B cell (primary cell): Measurements from ENCODE around the gene TMEM119. TPM values are rescaled to one million over a fixed set of nuclear protein-coding genes. Genes with fewer than 3 reads are reported as not detected.
A peak's percentile ranks its signal among the peaks of the same experiment; 100 is the strongest.

Source experiments
- ATAC-seq: fragments of 200-7000 bp; cut with Tn5 transposase; one replicate; pipeline ENCODE4 v1.10.0; 2021; ENCODE audit warnings: low read depth, mild to moderate bottlenecking, moderate number of reproducible peaks, moderate library complexity
- CTCF ChIA-PET: fragments of 350-600 bp; sonication (Branson Sonifier 250); formaldehyde crosslinking; loops from one replicate; lab custom pipeline; 2021; ENCODE audit warnings: antibody characterized with exemption, inconsistent platforms; lab: Charles Lee
- POLR2A ChIA-PET: fragments of 350-600 bp; sonication (Branson Sonifier 250); formaldehyde crosslinking; loops from one replicate; lab custom pipeline; 2021; ENCODE audit warnings: antibody characterized with exemption; lab: Charles Lee
- DNase-seq: peaks from one replicate; pipeline ENCODE4 v3.0.0; 2013
- H2AFZ ChIP-seq: 2 replicates; pipeline ENCODE4 v1.6.1; 2012; ENCODE audit warnings: mild to moderate bottlenecking, low read depth, low read length; ENCODE audit not compliant: insufficient read depth, poor library complexity, severe bottlenecking
- H3K27ac ChIP-seq, 2 donors: 1 replicate in 1 of 2; 2 replicates in 1 of 2; pipeline ENCODE4 v1.5.1; 2012 to 2013; ENCODE audit warnings: low read length in 2 of 2, mild to moderate bottlenecking in 2 of 2, moderate library complexity in 1 of 2
- H3K27me3 ChIP-seq, 4 experiments: fragments of 200-600 bp in 1 of 4; sonication (generic) in 1 of 4; replicated peaks in 1 of 4; 1 replicate in 2 of 4; 2 replicates in 2 of 4; pipeline versions ENCODE4 v1.6.1 to v1.7.0; 2013 to 2016; ENCODE audit warnings: low read length in 3 of 4, mild to moderate bottlenecking in 2 of 4, mixed read lengths in 1 of 4, moderate library complexity in 1 of 4; ENCODE audit not compliant: insufficient read depth in 4 of 4, control insufficient read depth in 3 of 4; ENCODE audit errors: control extremely low read depth in 1 of 4
- H3K36me3 ChIP-seq, 2 experiments: replicated peaks in 1 of 2; 1 replicate in 1 of 2; 2 replicates in 1 of 2; pipeline versions ENCODE4 v1.6.1 to v1.7.1; 2013; ENCODE audit warnings: low read length in 1 of 2; ENCODE audit not compliant: insufficient read depth in 2 of 2, control insufficient read depth in 1 of 2; ENCODE audit errors: control extremely low read depth in 1 of 2, extremely low read depth in 1 of 2
- H3K4me1 ChIP-seq, 2 donors: fragments of 200-600 bp in 1 of 2; sonication (generic) in 1 of 2; 1 replicate in 1 of 2; 2 replicates in 1 of 2; pipeline versions ENCODE4 v1.5.1 to v1.6.1; 2013 to 2017; ENCODE audit warnings: low read length in 2 of 2; ENCODE audit not compliant: control insufficient read depth in 2 of 2, insufficient read depth in 2 of 2
- H3K4me2 ChIP-seq: replicated peaks from 2 replicates; pipeline ENCODE3; 2012; ENCODE audit warnings: mild to moderate bottlenecking, low read depth, low read length; ENCODE audit not compliant: poor library complexity, severe bottlenecking
- H3K4me3 ChIP-seq, 5 experiments: fragments of 200-600 bp in 1 of 5; sonication (generic) in 1 of 5; 1 replicate in 3 of 5; 2 replicates in 2 of 5; pipeline versions ENCODE4 v1.5.1 to v1.7.0; 2011 to 2016; ENCODE audit warnings: low read length in 4 of 5, mild to moderate bottlenecking in 4 of 5, low read depth in 2 of 5, control low read depth in 1 of 5, moderate library complexity in 1 of 5; ENCODE audit not compliant: insufficient read depth in 1 of 5; ENCODE audit errors: control extremely low read depth in 1 of 5, extremely low read depth in 1 of 5
- H3K79me2 ChIP-seq: fragments of 200-600 bp; sonication (generic); one replicate; pipeline ENCODE4 v1.6.0; 2016; ENCODE audit warnings: low read length; ENCODE audit not compliant: control insufficient read depth, insufficient read depth
- H3K9ac ChIP-seq: fragments of 200-600 bp; sonication (generic); 2 replicates; pipeline ENCODE4 v1.6.1; 2017; ENCODE audit warnings: mild to moderate bottlenecking, low read length, moderate library complexity
- H3K9me3 ChIP-seq, 3 donors: one replicate each; pipeline versions ENCODE4 v1.6.1 to v1.7.1; 2013; ENCODE audit warnings: low read length in 2 of 3; ENCODE audit not compliant: control insufficient read depth in 2 of 3, insufficient read depth in 1 of 3; ENCODE audit errors: control extremely low read depth in 1 of 3
- H4K20me1 ChIP-seq: 2 replicates; pipeline ENCODE4 v1.6.0; 2012; ENCODE audit warnings: mild to moderate bottlenecking, low read length; ENCODE audit not compliant: insufficient read depth, control insufficient read depth, poor library complexity, severe bottlenecking
- H3K27ac Mint-ChIP-seq: one replicate; pipeline ENCODE4 v1.8.0; 2021; ENCODE audit warnings: mixed read lengths
- H3K27me3 Mint-ChIP-seq: one replicate; pipeline ENCODE4 v1.8.0; 2021; ENCODE audit warnings: mixed read lengths
- H3K4me1 Mint-ChIP-seq: one replicate; pipeline ENCODE4 v1.8.0; 2021; ENCODE audit warnings: mixed read lengths
- H3K4me3 Mint-ChIP-seq: one replicate; pipeline ENCODE4 v1.8.0; 2021; ENCODE audit warnings: mixed read lengths
- H3K9me3 Mint-ChIP-seq: one replicate; pipeline ENCODE4 v1.8.0; 2022; ENCODE audit warnings: mixed read lengths; ENCODE audit not compliant: insufficient read depth
- EZH2 ChIP-seq: IDR thresholded peaks from 2 replicates; pipeline ENCODE4 v1.6.1; 2012; ENCODE audit warnings: borderline replicate concordance, low read depth, mild to moderate bottlenecking, moderate library complexity, low read length; ENCODE audit not compliant: insufficient read depth, poor library complexity, severe bottlenecking
- WGBS: methylation state at CpG from one replicate; pipeline ENCODE4 v1.1.5; 2013; ENCODE audit warnings: missing lambda C conversion rate; ENCODE audit not compliant: insufficient coverage; 5-methylcytosine and 5-hydroxymethylcytosine counted together
- intact Hi-C: fragments of 100-400 bp; cut with micrococcal nuclease; formaldehyde crosslinking; loops from one replicate; pipeline ENCODE4 v1.10.0; 2022
- polyA plus RNA-seq: library from polyadenylated mRNA; depleted of rRNA; stranded (reverse); fragments of >200 nt; gene quantifications from 2 replicates; pipeline ENCODE4 v1.2.3, GENCODE V29; 2012
- total RNA-seq, 2 donors: library from RNA; stranded (reverse); fragments of 120-200 nt in 1 of 2; gene quantifications; 1 replicate in 1 of 2; 2 replicates in 1 of 2; pipeline versions ENCODE4 v1.2.3 to v1.2.4, GENCODE V29; 2013 to 2022
- TF ChIP-seq, protein P1 (sequence below): fragments of 200-600 bp; IDR thresholded peaks from one replicate; pipeline ENCODE4 v1.8.0; 2022; ENCODE audit warnings: antibody characterized with exemption, mild to moderate bottlenecking

Gene TMEM119
- total and polyA plus RNA-seq, 2 donors (not counting 1 experiment from before 2014, with no cell fraction given), result 0.25 TPM; not detected in 1

GRCh38 chr12:108620236-108620879 is 22.5 kb upstream of the TMEM119 start:
- Histone ChIP-seq H3K9ac (no peak overlapping the region), H2AFZ (no peak overlapping the region), H3K79me2 (peaks cover 13% of the 10 kb centered on the region), H3K36me3 (peaks cover 0 to 11% of the 10 kb centered on the region in 2 experiments), H3K4me1 (peaks cover 35 to 44% of the 10 kb centered on the region in 2 donors), H4K20me1 (no peaks in the 10 kb centered on the region), H3K9me3 (peaks cover 0 to 34% (median 8%) of the 10 kb centered on the region in 3 donors), H3K4me3 (no peak overlapping the region), H3K27me3 (no peaks in the 10 kb centered on the region), H3K4me2 (no peak overlapping the region), H3K27ac (no peak overlapping the region)
- intact Hi-C loops, result no loop called here
- TF ChIP-seq EZH2, result no peak
- TF ChIP-seq, protein P1, sequence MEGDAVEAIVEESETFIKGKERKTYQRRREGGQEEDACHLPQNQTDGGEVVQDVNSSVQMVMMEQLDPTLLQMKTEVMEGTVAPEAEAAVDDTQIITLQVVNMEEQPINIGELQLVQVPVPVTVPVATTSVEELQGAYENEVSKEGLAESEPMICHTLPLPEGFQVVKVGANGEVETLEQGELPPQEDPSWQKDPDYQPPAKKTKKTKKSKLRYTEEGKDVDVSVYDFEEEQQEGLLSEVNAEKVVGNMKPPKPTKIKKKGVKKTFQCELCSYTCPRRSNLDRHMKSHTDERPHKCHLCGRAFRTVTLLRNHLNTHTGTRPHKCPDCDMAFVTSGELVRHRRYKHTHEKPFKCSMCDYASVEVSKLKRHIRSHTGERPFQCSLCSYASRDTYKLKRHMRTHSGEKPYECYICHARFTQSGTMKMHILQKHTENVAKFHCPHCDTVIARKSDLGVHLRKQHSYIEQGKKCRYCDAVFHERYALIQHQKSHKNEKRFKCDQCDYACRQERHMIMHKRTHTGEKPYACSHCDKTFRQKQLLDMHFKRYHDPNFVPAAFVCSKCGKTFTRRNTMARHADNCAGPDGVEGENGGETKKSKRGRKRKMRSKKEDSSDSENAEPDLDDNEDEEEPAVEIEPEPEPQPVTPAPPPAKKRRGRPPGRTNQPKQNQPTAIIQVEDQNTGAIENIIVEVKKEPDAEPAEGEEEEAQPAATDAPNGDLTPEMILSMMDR, result no peak
- CTCF ChIA-PET, result interaction anchor here (0.9 to 13.8 kb wide), 9 partner anchors 9 to 183 kb away, joined by 3 to 431 read pairs (median 102); partner anchors contain the start of genes ISCU, SART3 and SELPLG
- ATAC-seq, result no peak
- Mint-ChIP-seq H3K9me3 (peaks cover 3% of the 10 kb centered on the region), H3K27me3 (no peaks in the 10 kb centered on the region), H3K4me1 (peaks cover 66% of the 10 kb centered on the region), H3K4me3 (no peak overlapping the region), H3K27ac (peak overlapping the region; percentile 46)
- no peak for DNase-seq
- POLR2A ChIA-PET, result interaction anchor here (0.6 to 8.6 kb wide), 3 partner anchors 15 to 101 kb away, joined by 3 to 133 read pairs (median 5); partner anchors contain the start of gene SELPLG
- WGBS, result 98% methylated on average over 8 of the region's 10 CpGs
